Spinal cord (tissue), 10 donors: ENCODE results near the gene SULT1A2. TPM values are rescaled to one million over a fixed set of nuclear protein-coding genes. Genes with fewer than 3 reads are reported as not detected.

ENCODE experiments used
- DNase-seq, 6 donors: peaks; one replicate each; pipeline versions ENCODE4 v3.0.0 to v3.0.0-alpha.2; 2013 to 2015; ENCODE audit warnings: low spot score in 6 of 6, low read depth in 4 of 6
- H3K27ac ChIP-seq: one replicate; pipeline ENCODE4 v1.5.1; 2013; ENCODE audit warnings: low read depth, low read length, control low read depth
- H3K27me3 ChIP-seq: one replicate; pipeline ENCODE4 v1.6.1; 2013; ENCODE audit warnings: low read length; ENCODE audit not compliant: control insufficient read depth, insufficient read depth
- H3K36me3 ChIP-seq: one replicate; pipeline ENCODE4 v1.6.1; 2013; ENCODE audit warnings: low read length; ENCODE audit not compliant: control insufficient read depth, insufficient read depth
- H3K4me1 ChIP-seq: one replicate; pipeline ENCODE4 v1.6.1; 2013; ENCODE audit warnings: low read length; ENCODE audit not compliant: control insufficient read depth, insufficient read depth
- H3K4me3 ChIP-seq: one replicate; pipeline ENCODE4 v1.5.1; 2013; ENCODE audit warnings: low read depth, low read length, control low read depth
- H3K9me3 ChIP-seq: one replicate; pipeline ENCODE4 v1.6.1; 2013; ENCODE audit warnings: low read length; ENCODE audit not compliant: control insufficient read depth, insufficient read depth
- WGBS: methylation state at CpG from one replicate; pipeline ENCODE4 v1.1.5; 2013; ENCODE audit warnings: missing lambda C conversion rate; ENCODE audit not compliant: insufficient coverage; 5-methylcytosine and 5-hydroxymethylcytosine counted together
- polyA plus RNA-seq, 2 donors: library from polyadenylated mRNA; unstranded; fragments of 120-200 nt; gene quantifications; one replicate each; pipeline ENCODE4 v1.2.1, GENCODE V29; 2013; ENCODE audit not compliant: insufficient read length in 2 of 2
- total RNA-seq, 2 donors: library from RNA; depleted of rRNA in 1 of 2; stranded (reverse); fragments of 120-200 nt in 1 of 2; fragments of >200 nt in 1 of 2; gene quantifications; one replicate each; pipeline versions ENCODE4 v1.2.3 to v1.2.4, GENCODE V29; 2013 to 2014
- donor health status: healthy.

Gene SULT1A2
- total and polyA plus RNA-seq, 4 donors = 0.50 to 2.8 (median 2.0) TPM

- H3K4me3 ChIP-seq = no peak overlapping the region
- peaks cover 42% of the 10 kb centered on the region for H3K36me3 ChIP-seq
- H3K27me3 ChIP-seq = no peaks in the 10 kb centered on the region
- 93% methylated on average over 12 of the region's 15 CpGs for WGBS
- no peak for DNase-seq
- no peaks in the 10 kb centered on the region for H3K4me1 ChIP-seq
- no peaks in the 10 kb centered on the region for H3K9me3 ChIP-seq
- no peak overlapping the region for H3K27ac ChIP-seq
Measured at GRCh38 chr16:28580726-28581315, 16.0 kb downstream of the SULT1A2 start.

- no peaks in the 10 kb centered on the region for H3K9me3 ChIP-seq
- H3K36me3 ChIP-seq = peaks cover 4% of the 10 kb centered on the region
- DNase-seq = no peak
- H3K4me3 ChIP-seq = no peak overlapping the region
- H3K27me3 ChIP-seq = no peaks in the 10 kb centered on the region
- peaks cover 13% of the 10 kb centered on the region for H3K4me1 ChIP-seq
- WGBS = 94% methylated on average over 3 of the region's 8 CpGs
- H3K27ac ChIP-seq = no peak overlapping the region
Measured at GRCh38 chr16:28575446-28576109, 21.3 kb downstream of the SULT1A2 start.

GRCh38 chr16:28574925-28575324, 21.9 kb downstream of the SULT1A2 start:
- no CpG with 5 or more reads among the region's 2 CpGs for WGBS
- H3K36me3 ChIP-seq = no peaks in the 10 kb centered on the region
- H3K27ac ChIP-seq = no peak overlapping the region
- peaks cover 13% of the 10 kb centered on the region for H3K4me1 ChIP-seq
- DNase-seq = no peak
- no peaks in the 10 kb centered on the region for H3K27me3 ChIP-seq
- H3K4me3 ChIP-seq = no peak overlapping the region
- no peaks in the 10 kb centered on the region for H3K9me3 ChIP-seq

- WGBS = 82% methylated on average over 17 of the region's 17 CpGs
Measured at GRCh38 chr16:28573738-28574718, 22.8 kb downstream of the SULT1A2 start.

GRCh38 chr16:28572696-28573510, 23.9 kb downstream of the SULT1A2 start:
- no peak overlapping the region for H3K4me3 ChIP-seq
- no peaks in the 10 kb centered on the region for H3K36me3 ChIP-seq
- WGBS = 36% methylated on average over 15 of the region's 15 CpGs
- no peaks in the 10 kb centered on the region for H3K27me3 ChIP-seq
- peaks cover 13% of the 10 kb centered on the region for H3K4me1 ChIP-seq
- no peaks in the 10 kb centered on the region for H3K9me3 ChIP-seq
- DNase-seq = peak in 2 of 6 donors; percentile 1 to 69
- peak overlapping the region; percentile 16 for H3K27ac ChIP-seq

More at GRCh38 chr16:28573738-28574718, 22.8 kb downstream of the SULT1A2 start:
- H3K4me1 ChIP-seq = peaks cover 13% of the 10 kb centered on the region
- DNase-seq = no peak
- no peak overlapping the region for H3K4me3 ChIP-seq
- no peaks in the 10 kb centered on the region for H3K9me3 ChIP-seq
- H3K27me3 ChIP-seq = no peaks in the 10 kb centered on the region
- H3K36me3 ChIP-seq = no peaks in the 10 kb centered on the region
- H3K27ac ChIP-seq = peak overlapping the region; percentile 11

- Histone ChIP-seq H3K4me3 (no peak overlapping the region), H3K27ac (no peak overlapping the region), H3K9me3 (no peaks in the 10 kb centered on the region), H3K27me3 (no peaks in the 10 kb centered on the region), H3K4me1 (peaks cover 13% of the 10 kb centered on the region), H3K36me3 (peaks cover 2% of the 10 kb centered on the region)
- DNase-seq = no peak
- WGBS = 100% methylated on average over 1 of the region's 4 CpGs
Measured at GRCh38 chr16:28569968-28570752, 26.7 kb downstream of the SULT1A2 start.

GRCh38 chr16:28569021-28569420, 27.8 kb downstream of the SULT1A2 start:
- Histone ChIP-seq H3K4me1 (peaks cover 13% of the 10 kb centered on the region), H3K27ac (no peak overlapping the region), H3K27me3 (no peaks in the 10 kb centered on the region), H3K36me3 (peaks cover 6% of the 10 kb centered on the region), H3K9me3 (no peaks in the 10 kb centered on the region), H3K4me3 (no peak overlapping the region)
- 93% methylated on average over 2 of the region's 5 CpGs for WGBS
- no peak for DNase-seq

GRCh38 chr16:28567292-28567691, 29.6 kb downstream of the SULT1A2 start:
- WGBS = 100% methylated on average over 1 of the region's 2 CpGs
- Histone ChIP-seq H3K27ac (no peak overlapping the region), H3K27me3 (no peaks in the 10 kb centered on the region), H3K4me1 (peaks cover 2% of the 10 kb centered on the region), H3K9me3 (no peaks in the 10 kb centered on the region), H3K36me3 (peaks cover 6% of the 10 kb centered on the region), H3K4me3 (no peak overlapping the region)
- DNase-seq = no peak
